GM23248 (cell line): Measurements from ENCODE around the gene PRKCE. TPM values are rescaled to one million over a fixed set of nuclear protein-coding genes. Genes with fewer than 3 reads are reported as not detected.

Source experiments
- DNase-seq: peaks from one replicate; pipeline ENCODE4 v3.0.0-alpha.2; 2015
- H2AFZ ChIP-seq: fragments of 200-600 bp; sonication (generic); 2 replicates; pipeline ENCODE4 v1.6.1; 2016; ENCODE audit warnings: antibody characterized with exemption
- H3F3A ChIP-seq: fragments of 200-600 bp; sonication (generic); 2 replicates; pipeline ENCODE4 v1.6.1; 2016; ENCODE audit warnings: mild to moderate bottlenecking, antibody characterized with exemption, mixed run types; ENCODE audit not compliant: insufficient read depth
- H3K27ac ChIP-seq: fragments of 200-600 bp; sonication (generic); 2 replicates; pipeline ENCODE4 v1.5.1; 2016; ENCODE audit warnings: mild to moderate bottlenecking
- H3K27me3 ChIP-seq: fragments of 200-600 bp; sonication (generic); replicated peaks from 2 replicates; pipeline ENCODE4 v1.6.1; 2016; ENCODE audit warnings: mild to moderate bottlenecking; ENCODE audit not compliant: insufficient read depth
- H3K36me3 ChIP-seq: fragments of 200-600 bp; sonication (generic); 2 replicates; pipeline ENCODE4 v1.6.1; 2016; ENCODE audit warnings: low read depth, mild to moderate bottlenecking
- H3K4me1 ChIP-seq: fragments of 200-600 bp; sonication (generic); 2 replicates; pipeline ENCODE4 v1.6.1; 2016; ENCODE audit warnings: mild to moderate bottlenecking; ENCODE audit not compliant: insufficient read depth
- H3K4me2 ChIP-seq: fragments of 200-600 bp; sonication (generic); one replicate; pipeline ENCODE4 v1.6.1; 2016; ENCODE audit warnings: mild to moderate bottlenecking; ENCODE audit not compliant: unreplicated experiment
- H3K4me3 ChIP-seq: fragments of 200-600 bp; sonication (generic); 2 replicates; pipeline ENCODE4 v1.5.1; 2016; ENCODE audit warnings: mild to moderate bottlenecking
- H3K79me2 ChIP-seq: fragments of 200-600 bp; sonication (generic); 2 replicates; pipeline ENCODE4 v1.6.1; 2016; ENCODE audit warnings: mild to moderate bottlenecking; ENCODE audit not compliant: insufficient read depth
- H3K9ac ChIP-seq: fragments of 200-600 bp; sonication (generic); 2 replicates; pipeline ENCODE4 v1.6.1; 2016; ENCODE audit warnings: mild to moderate bottlenecking
- H3K9me2 ChIP-seq: fragments of 200-600 bp; sonication (generic); 2 replicates; pipeline ENCODE4 v1.6.1; 2016; ENCODE audit warnings: mixed run types, mild to moderate bottlenecking, moderate library complexity; ENCODE audit not compliant: insufficient read depth
- H3K9me3 ChIP-seq: fragments of 200-600 bp; sonication (generic); one replicate; pipeline ENCODE4 v1.6.1; 2017; ENCODE audit warnings: low read depth
- H4K20me1 ChIP-seq: fragments of 200-600 bp; sonication (generic); 2 replicates; pipeline ENCODE4 v1.6.0; 2016; ENCODE audit not compliant: insufficient read depth
- EZH2 ChIP-seq: fragments of 200-600 bp; sonication (generic); IDR thresholded peaks from 2 replicates; pipeline ENCODE4 v1.6.1; 2018; ENCODE audit warnings: antibody characterized with exemption, mild to moderate bottlenecking; ENCODE audit not compliant: insufficient read depth, poor library complexity, severe bottlenecking
- EZH2phosphoT487 ChIP-seq: fragments of 200-600 bp; sonication (generic); IDR thresholded peaks from 2 replicates; pipeline ENCODE4 v1.6.1; 2018; ENCODE audit warnings: antibody characterized with exemption, moderate library complexity, mild to moderate bottlenecking, low read depth; ENCODE audit not compliant: insufficient read depth
- WGBS, 2 experiments: methylation state at CpG; one replicate each; pipeline ENCODE4 v1.1.6; 2015 to 2017; ENCODE audit warnings: low lambda C conversion rate in 2 of 2, low coverage in 1 of 2; ENCODE audit errors: missing lambda C conversion rate in 2 of 2; 5-methylcytosine and 5-hydroxymethylcytosine counted together
- in situ Hi-C: fragments of 300-500 bp; cut with MboI; formaldehyde crosslinking; loops from 2 replicates; pipeline ENCODE4 v1.15.0; 2020
- polyA plus RNA-seq: library from polyadenylated mRNA; unstranded; fragments of >200 nt; fragmentation: Nextera tagmentation; extraction: Ambion mirVana; gene quantifications from 2 replicates; pipeline ENCODE4 v1.2.1, GENCODE V29; 2016
- total RNA-seq: library from RNA; depleted of rRNA; stranded (reverse); fragments of >200 nt; shearing (Covaris generic); gene quantifications from 2 replicates; pipeline ENCODE4 v1.2.3, GENCODE V29; 2014

Gene PRKCE
- total and polyA plus RNA-seq, 2 experiments from 2014 or later, result 5.9 to 7.0 TPM

DNA sequence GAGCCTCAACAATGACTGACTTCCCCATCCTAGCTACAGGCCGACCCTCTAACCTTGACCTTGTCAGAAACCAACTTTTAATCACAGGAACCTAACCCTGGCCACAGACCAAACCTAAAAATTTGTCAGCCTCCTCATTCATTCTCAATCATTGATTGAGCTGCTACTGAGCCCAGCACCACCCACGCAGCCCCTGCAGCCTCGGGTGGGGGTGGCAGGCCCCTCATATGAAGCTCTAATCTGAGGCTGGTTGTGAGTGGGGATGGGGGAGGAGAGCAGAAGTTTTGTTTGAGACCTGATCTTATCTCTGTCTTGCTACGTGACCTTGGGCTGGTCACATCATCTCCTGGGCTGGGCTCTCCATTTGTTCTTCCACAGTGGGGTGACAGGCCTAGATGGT lies 546.2 kb downstream of the PRKCE start:
- no peak for DNase-seq
- no peak overlapping the region for H3K4me2 ChIP-seq
- no peaks in the 10 kb centered on the region for H4K20me1 ChIP-seq
- no peak overlapping the region for H3K4me3 ChIP-seq
- H3K79me2 ChIP-seq, result no peaks in the 10 kb centered on the region
- no peaks in the 10 kb centered on the region for H3K9me2 ChIP-seq
- no peak overlapping the region for H2AFZ ChIP-seq
- no peaks in the 10 kb centered on the region for H3F3A ChIP-seq
- no peaks in the 10 kb centered on the region for H3K9me3 ChIP-seq
- no peak overlapping the region for H3K9ac ChIP-seq
- in situ Hi-C loops, result no loop called here
- H3K4me1 ChIP-seq, result no peaks in the 10 kb centered on the region
- H3K27me3 ChIP-seq, result no peaks in the 10 kb centered on the region
- whole genome bisulfite sequencing, 2 experiments, result 88 to 93% methylated on average over 4 of the region's 4 CpGs
- no peak for TF ChIP-seq EZH2
- no peak overlapping the region for H3K27ac ChIP-seq
- H3K36me3 ChIP-seq, result no peaks in the 10 kb centered on the region

DNA sequence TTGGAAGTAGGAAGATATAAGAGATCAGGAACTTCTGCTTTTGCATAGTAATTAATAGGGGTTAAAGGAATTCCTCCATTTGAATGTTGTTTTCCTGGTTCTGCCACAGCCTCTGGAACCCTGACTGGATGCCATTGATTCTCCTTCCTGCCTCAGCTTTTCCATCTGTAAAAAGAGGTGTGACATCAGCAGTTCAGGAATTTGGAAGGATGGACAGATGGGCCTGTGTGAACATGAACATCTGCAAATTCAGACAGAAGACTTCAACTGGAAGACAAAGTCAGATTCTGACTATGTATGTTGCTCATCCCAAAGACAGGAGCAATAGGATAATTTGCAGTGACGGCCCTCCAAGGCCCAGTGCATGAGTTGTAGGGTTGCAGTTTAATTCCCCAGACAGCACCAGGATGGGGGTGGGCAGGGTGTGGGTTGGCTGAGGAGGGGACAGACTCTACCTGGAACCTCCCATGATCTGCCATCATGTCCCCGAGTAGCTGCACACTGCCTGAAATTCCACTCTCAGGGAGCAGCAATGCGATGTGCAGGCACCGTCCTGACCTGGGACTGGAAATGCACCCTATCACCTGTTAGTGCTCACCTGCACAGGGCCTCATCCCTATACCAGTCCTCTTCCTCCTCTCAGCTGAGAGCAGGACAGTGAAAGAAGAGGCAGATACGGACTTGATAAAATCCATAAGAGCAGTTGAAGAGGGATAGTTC lies 546.8 kb downstream of the PRKCE start:
- Histone ChIP-seq H3K4me3 (no peak overlapping the region), H3K36me3 (no peaks in the 10 kb centered on the region), H3F3A (no peaks in the 10 kb centered on the region), H3K9me2 (no peaks in the 10 kb centered on the region), H4K20me1 (no peaks in the 10 kb centered on the region), H3K9me3 (no peaks in the 10 kb centered on the region), H3K27me3 (no peaks in the 10 kb centered on the region), H2AFZ (no peak overlapping the region), H3K4me2 (no peak overlapping the region), H3K9ac (no peak overlapping the region), H3K4me1 (no peaks in the 10 kb centered on the region), H3K79me2 (no peaks in the 10 kb centered on the region), H3K27ac (no peak overlapping the region)
- no peak for TF ChIP-seq EZH2
- no peak for TF ChIP-seq EZH2phosphoT487
- 81% methylated on average over 5 of the region's 5 CpGs for WGBS, 2 experiments
- in situ Hi-C loops, result no loop called here
- DNase-seq, result peak; percentile 12

DNA sequence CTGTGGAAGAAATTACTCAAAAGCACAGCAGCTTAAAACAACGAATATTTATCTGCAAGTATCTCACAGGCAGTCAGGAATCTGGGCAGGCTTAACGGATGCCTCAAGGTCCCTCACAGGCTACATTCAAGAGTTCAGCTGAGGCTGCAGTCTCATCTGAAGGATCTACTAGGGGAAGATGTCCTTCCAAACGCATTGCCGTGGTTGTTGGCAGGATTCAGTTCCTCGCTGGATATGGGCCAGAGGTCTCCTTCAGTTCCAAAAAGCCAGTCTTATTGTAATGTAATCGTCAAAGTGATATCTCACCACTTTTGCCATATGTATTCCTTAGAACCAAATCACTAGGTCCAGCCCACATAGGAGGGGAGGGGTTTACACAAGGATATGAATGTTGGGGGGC lies 547.5 kb downstream of the PRKCE start:
- H3K4me2 ChIP-seq, result no peak overlapping the region
- H3K79me2 ChIP-seq, result no peaks in the 10 kb centered on the region
- H3K36me3 ChIP-seq, result no peaks in the 10 kb centered on the region
- no peak overlapping the region for H3K27ac ChIP-seq
- H3K4me1 ChIP-seq, result no peaks in the 10 kb centered on the region
- TF ChIP-seq EZH2phosphoT487 (no peak), EZH2 (no peak)
- no peaks in the 10 kb centered on the region for H3K9me3 ChIP-seq
- no peak for DNase-seq
- H3K9me2 ChIP-seq, result no peaks in the 10 kb centered on the region
- H3K27me3 ChIP-seq, result no peaks in the 10 kb centered on the region
- no peaks in the 10 kb centered on the region for H4K20me1 ChIP-seq
- no peak overlapping the region for H3K4me3 ChIP-seq
- WGBS, 2 experiments, result 34 to 44% methylated on average over 6 of the region's 6 CpGs
- no peaks in the 10 kb centered on the region for H3F3A ChIP-seq
- in situ Hi-C loops, result no loop called here
- no peak overlapping the region for H3K9ac ChIP-seq
- H2AFZ ChIP-seq, result no peak overlapping the region

DNA sequence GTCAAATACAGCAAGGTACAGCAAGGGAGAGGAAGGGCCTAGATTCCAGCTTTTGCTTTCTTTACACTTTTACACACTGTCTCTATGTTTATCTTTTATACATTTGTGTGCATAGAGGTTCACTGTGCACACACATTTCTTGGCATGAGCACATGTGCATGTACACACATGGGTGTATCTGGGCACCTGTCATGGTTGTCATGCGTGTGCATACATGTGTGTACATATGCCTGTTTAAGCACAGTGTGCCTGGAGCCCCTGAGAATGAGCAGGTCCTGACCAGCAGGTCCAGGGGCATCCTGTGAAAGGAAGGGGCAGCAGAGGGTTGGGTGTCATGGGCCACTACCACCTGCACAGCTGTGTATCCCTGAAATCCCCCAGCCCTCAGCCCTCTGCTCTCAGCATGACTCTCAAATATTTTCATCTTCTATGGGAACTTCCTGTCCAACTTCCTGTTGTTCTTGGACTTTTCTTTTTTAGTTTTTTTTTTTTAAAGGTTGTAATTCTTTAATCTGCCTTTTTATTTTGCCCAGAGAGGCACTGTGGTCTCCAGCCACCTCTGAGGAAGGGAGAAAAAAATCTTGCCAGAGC lies 548.7 kb downstream of the PRKCE start:
- Histone ChIP-seq H3K9me3 (no peaks in the 10 kb centered on the region), H3K36me3 (no peaks in the 10 kb centered on the region), H3F3A (no peaks in the 10 kb centered on the region), H3K27ac (no peak overlapping the region), H4K20me1 (no peaks in the 10 kb centered on the region), H3K79me2 (no peaks in the 10 kb centered on the region), H3K4me1 (no peaks in the 10 kb centered on the region), H2AFZ (no peak overlapping the region), H3K27me3 (no peaks in the 10 kb centered on the region), H3K4me3 (no peak overlapping the region), H3K9me2 (no peaks in the 10 kb centered on the region), H3K4me2 (no peak overlapping the region), H3K9ac (no peak overlapping the region)
- WGBS, 2 experiments, result 96 to 100% methylated on average over 1 of the region's 1 CpG
- TF ChIP-seq EZH2, result no peak
- TF ChIP-seq EZH2phosphoT487, result no peak
- in situ Hi-C loops, result no loop called here
- DNase-seq, result no peak
